ENCODE data around the gene RASGRF1.

DNA sequence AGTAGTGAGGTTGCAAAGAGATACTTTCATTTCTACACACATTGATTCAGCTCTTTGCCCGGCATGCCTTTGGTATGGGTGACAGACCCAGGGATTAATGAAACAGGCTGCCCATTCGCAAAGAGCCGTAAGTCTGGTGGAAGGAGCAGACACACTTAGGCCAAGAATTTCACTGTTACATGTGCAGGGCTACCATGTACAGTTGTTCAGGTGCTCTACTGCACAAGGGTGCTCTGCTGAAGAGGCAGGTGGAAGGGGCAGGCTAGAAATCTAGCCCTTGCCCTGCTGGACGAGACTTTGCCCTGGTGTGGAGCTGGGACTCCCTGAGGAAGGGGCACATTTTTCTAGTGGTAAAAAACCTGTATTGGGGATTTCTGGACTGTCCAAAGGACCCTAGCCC is 26.2 kb upstream of the RASGRF1 start:
- TF ChIP-seq, protein P1, sequence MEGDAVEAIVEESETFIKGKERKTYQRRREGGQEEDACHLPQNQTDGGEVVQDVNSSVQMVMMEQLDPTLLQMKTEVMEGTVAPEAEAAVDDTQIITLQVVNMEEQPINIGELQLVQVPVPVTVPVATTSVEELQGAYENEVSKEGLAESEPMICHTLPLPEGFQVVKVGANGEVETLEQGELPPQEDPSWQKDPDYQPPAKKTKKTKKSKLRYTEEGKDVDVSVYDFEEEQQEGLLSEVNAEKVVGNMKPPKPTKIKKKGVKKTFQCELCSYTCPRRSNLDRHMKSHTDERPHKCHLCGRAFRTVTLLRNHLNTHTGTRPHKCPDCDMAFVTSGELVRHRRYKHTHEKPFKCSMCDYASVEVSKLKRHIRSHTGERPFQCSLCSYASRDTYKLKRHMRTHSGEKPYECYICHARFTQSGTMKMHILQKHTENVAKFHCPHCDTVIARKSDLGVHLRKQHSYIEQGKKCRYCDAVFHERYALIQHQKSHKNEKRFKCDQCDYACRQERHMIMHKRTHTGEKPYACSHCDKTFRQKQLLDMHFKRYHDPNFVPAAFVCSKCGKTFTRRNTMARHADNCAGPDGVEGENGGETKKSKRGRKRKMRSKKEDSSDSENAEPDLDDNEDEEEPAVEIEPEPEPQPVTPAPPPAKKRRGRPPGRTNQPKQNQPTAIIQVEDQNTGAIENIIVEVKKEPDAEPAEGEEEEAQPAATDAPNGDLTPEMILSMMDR (IDR thresholded peaks at IDR 0.05) = no peak
- TF ChIP-seq POLR2A (IDR thresholded peaks at IDR 0.05) = no peak
